IMR-90 (cell line): ENCODE results near the gene CAMSAP3. TPM values are rescaled to one million over a fixed set of nuclear protein-coding genes. Genes with fewer than 3 reads are reported as not detected.

Experiments used
- ATAC-seq: fragments of 200-7000 bp; cut with Tn5 transposase; 2 replicates; pipeline ENCODE4 v1.9.1; 2020; ENCODE audit warnings: low read depth, mild to moderate bottlenecking, moderate library complexity
- BruUV-seq: library from RNA; stranded (reverse); fragments of 400-500 nt; replicated peaks from 2 replicates; lab custom pipeline; 2021; lab: Mats Ljungman, UMichigan
- CTCF ChIA-PET: fragments of 300-600 bp; formaldehyde crosslinking; extraction: SDS; loops from one replicate; lab custom pipeline; 2021; ENCODE audit warnings: antibody characterized with exemption; lab: Yijun Ruan, JAX
- POLR2A ChIA-PET: fragments of 300-600 bp; sonication (Branson Sonifier 250); formaldehyde crosslinking; loops from one replicate; lab custom pipeline; 2022; ENCODE audit warnings: antibody characterized with exemption; ENCODE audit not compliant: unreplicated experiment; lab: Charles Lee
- DNase-seq: peaks from one replicate; pipeline ENCODE4 v3.0.0; 2013
- H2AFZ ChIP-seq: replicated peaks from 2 replicates; pipeline ENCODE3; 2013; ENCODE audit warnings: low read length, mild to moderate bottlenecking; ENCODE audit not compliant: poor library complexity
- H2AK5ac ChIP-seq: 2 replicates; pipeline ENCODE4 v1.6.1; 2013; ENCODE audit warnings: low read depth, low read length, inconsistent platforms
- H2AK9ac ChIP-seq: replicated peaks from 2 replicates; pipeline ENCODE3; 2013; ENCODE audit warnings: mild to moderate bottlenecking, low read depth, low read length, moderate library complexity; ENCODE audit not compliant: poor library complexity
- H2BK120ac ChIP-seq: 2 replicates; pipeline ENCODE4 v1.6.1; 2013; ENCODE audit warnings: low read depth, low read length, inconsistent platforms
- H2BK15ac ChIP-seq: 3 replicates; pipeline ENCODE4 v1.6.1; 2013; ENCODE audit warnings: low read depth, low read length, inconsistent platforms
- H2BK20ac ChIP-seq: 2 replicates; pipeline ENCODE4 v1.6.1; 2013; ENCODE audit warnings: low read depth, mild to moderate bottlenecking, inconsistent platforms, low read length, moderate library complexity
- H2BK5ac ChIP-seq: 2 replicates; pipeline ENCODE4 v1.6.1; 2013; ENCODE audit warnings: mild to moderate bottlenecking, low read depth, low read length, inconsistent platforms; ENCODE audit not compliant: poor library complexity, severe bottlenecking
- H3K14ac ChIP-seq: replicated peaks from 2 replicates; pipeline ENCODE4 v1.6.1; 2013; ENCODE audit warnings: low read depth, low read length, inconsistent platforms
- H3K18ac ChIP-seq: 2 replicates; pipeline ENCODE4 v1.6.1; 2013; ENCODE audit warnings: low read depth, low read length, control low read depth
- H3K23ac ChIP-seq: 2 replicates; pipeline ENCODE4 v1.6.1; 2013; ENCODE audit warnings: low read depth, low read length, inconsistent platforms
- H3K27ac ChIP-seq: 2 replicates; pipeline ENCODE4 v1.5.1; 2013; ENCODE audit warnings: mild to moderate bottlenecking, control low read depth, low read length; ENCODE audit not compliant: insufficient read depth
- H3K27me3 ChIP-seq: 2 replicates; pipeline ENCODE4 v1.6.1; 2013; ENCODE audit warnings: low read length; ENCODE audit not compliant: control insufficient read depth, insufficient read depth
- H3K36me3 ChIP-seq: 2 replicates; pipeline ENCODE4 v1.6.1; 2013; ENCODE audit warnings: low read length, mixed read lengths; ENCODE audit not compliant: control insufficient read depth, insufficient read depth
- H3K4ac ChIP-seq: 2 replicates; pipeline ENCODE4 v1.6.1; 2013; ENCODE audit warnings: low read depth, low read length, inconsistent platforms
- H3K4me1 ChIP-seq: 2 replicates; pipeline ENCODE4 v1.6.1; 2013; ENCODE audit warnings: low read length, mixed read lengths; ENCODE audit not compliant: control insufficient read depth, insufficient read depth
- H3K4me2 ChIP-seq: 2 replicates; pipeline ENCODE4 v1.6.1; 2013; ENCODE audit warnings: low read depth, mild to moderate bottlenecking, control low read depth, low read length, moderate library complexity
- H3K4me3 ChIP-seq: 2 replicates; pipeline ENCODE4 v1.5.1; 2013; ENCODE audit warnings: low read depth, mild to moderate bottlenecking, control low read depth, low read length, moderate library complexity; ENCODE audit not compliant: insufficient read depth
- H3K56ac ChIP-seq: 2 replicates; pipeline ENCODE4 v1.6.1; 2013; ENCODE audit warnings: low read length, inconsistent platforms; ENCODE audit not compliant: insufficient read depth; ENCODE audit errors: extremely low read depth
- H3K79me1 ChIP-seq, 2 experiments: 2 replicates each; pipeline ENCODE4 v1.6.1; 2013; ENCODE audit warnings: low read length in 2 of 2, inconsistent platforms in 1 of 2, low read depth in 1 of 2
- H3K9ac ChIP-seq: 2 replicates; pipeline ENCODE4 v1.6.1; 2013; ENCODE audit warnings: low read depth, low read length, control low read depth
- H3K9me1 ChIP-seq: 2 replicates; pipeline ENCODE4 v1.6.1; 2013; ENCODE audit warnings: low read length, inconsistent platforms; ENCODE audit not compliant: insufficient read depth
- H3K9me3 ChIP-seq: 2 replicates; pipeline ENCODE4 v1.6.1; 2013; ENCODE audit warnings: low read length; ENCODE audit not compliant: control insufficient read depth, insufficient read depth
- H4K20me1 ChIP-seq: 2 replicates; pipeline ENCODE4 v1.6.1; 2013; ENCODE audit warnings: low read length, inconsistent platforms; ENCODE audit not compliant: insufficient read depth
- H4K5ac ChIP-seq: 2 replicates; pipeline ENCODE4 v1.6.1; 2013; ENCODE audit warnings: mild to moderate bottlenecking, low read depth, low read length, control low read depth
- H4K8ac ChIP-seq, 2 experiments: 2 replicates each; pipeline ENCODE4 v1.6.1; 2013; ENCODE audit warnings: low read depth in 2 of 2, low read length in 2 of 2, control low read depth in 1 of 2, inconsistent platforms in 1 of 2
- H4K91ac ChIP-seq: 2 replicates; pipeline ENCODE4 v1.6.1; 2013; ENCODE audit warnings: low read depth, low read length, inconsistent platforms; ENCODE audit not compliant: insufficient read depth
- MAFK ChIP-seq: IDR thresholded peaks from 2 replicates; pipeline ENCODE4 v1.6.1; 2012; ENCODE audit warnings: low read depth, low read length, improper control_type of control experiment
- MAZ ChIP-seq: IDR thresholded peaks from 2 replicates; pipeline ENCODE4 v1.6.1; 2012; ENCODE audit warnings: low read depth, mild to moderate bottlenecking, low read length, improper control_type of control experiment, moderate library complexity, borderline replicate concordance
- NFE2L2 ChIP-seq: fragments of 150-350 bp; IDR thresholded peaks from 2 replicates; pipeline ENCODE4 v1.6.1; 2016; ENCODE audit warnings: low read depth, mild to moderate bottlenecking, low read length
- RAD21 ChIP-seq: IDR thresholded peaks from 2 replicates; pipeline ENCODE4 v1.6.1; 2012; ENCODE audit warnings: low read length, improper control_type of control experiment
- WGBS, 2 experiments: methylation state at CpG; one replicate each; pipeline versions ENCODE4 v1.1.5 to v1.1.7; 2013; ENCODE audit warnings: missing lambda C conversion rate in 2 of 2; ENCODE audit not compliant: insufficient read length in 1 of 2; ENCODE audit errors: extremely low coverage in 2 of 2; 5-methylcytosine and 5-hydroxymethylcytosine counted together
- dilution Hi-C: fragments of 300-500 bp; cut with HindIII; formaldehyde crosslinking; loops from one replicate; pipeline ENCODE4 v1.14.3; 2018; ENCODE audit warnings: low sequenced_read_pairs; ENCODE audit not compliant: unreplicated experiment
- in situ Hi-C: fragments of 300-500 bp; cut with MboI; formaldehyde crosslinking; loops from 3 replicates; pipeline ENCODE4 v1.14.3; 2019; ENCODE audit warnings: low sequenced_read_pairs, inconsistent platforms, mixed read lengths
- intact Hi-C: fragments of 100-400 bp; cut with micrococcal nuclease; formaldehyde crosslinking; loops from 2 replicates; pipeline ENCODE4 v1.10.0; 2022
- polyA plus RNA-seq, 3 experiments: library from polyadenylated mRNA; depleted of rRNA; stranded (reverse); fragments of >200 nt; gene quantifications; 2 replicates each; pipeline ENCODE4 v1.2.3, GENCODE V29; 2012; ENCODE audit warnings: low replicate concordance in 1 of 3
- total RNA-seq: library from RNA; depleted of rRNA; stranded (reverse); fragments of >200 nt; gene quantifications from 2 replicates; pipeline ENCODE4 v1.2.3, GENCODE V29; 2012

Gene CAMSAP3
- total and polyA plus RNA-seq, 2 of the 4 experiments (the other 2 are of a cell fraction): not detected

GRCh38 chr19:7550169-7550770 is 45.4 kb upstream of the CAMSAP3 start:
- no peak for DNase-seq
- Histone ChIP-seq H4K8ac (no peak overlapping the region), H4K91ac (no peak overlapping the region), H3K9me3 (no peaks in the 10 kb centered on the region), H3K4me3 (no peak overlapping the region), H3K14ac (no peak overlapping the region), H4K5ac (no peak overlapping the region), H3K23ac (no peak overlapping the region), H3K79me1 (0 out of 4 replicates have a peak, but pooled peaks cover 0 to 2% of the 10 kb centered on the region in 2 experiments), H3K4me2 (no peak overlapping the region), H4K20me1 (no peaks in the 10 kb centered on the region; the same call in 1 of the 2 replicates), H2BK120ac (no peak overlapping the region), H3K4ac (no peak overlapping the region), H2BK5ac (no peak overlapping the region), H2AK5ac (no peak overlapping the region), H2BK15ac (no peak overlapping the region), H3K27me3 (no peaks in the 10 kb centered on the region), H3K36me3 (peaks cover 34% of the 10 kb centered on the region), H3K56ac (no peak overlapping the region), H3K4me1 (no peaks in the 10 kb centered on the region), H3K27ac (no peak overlapping the region), H3K9me1 (no peaks in the 10 kb centered on the region), H3K9ac (no peak overlapping the region), H2AFZ (no peak overlapping the region), H2AK9ac (no peak overlapping the region), H2BK20ac (no peak overlapping the region), H3K18ac (no peak overlapping the region)
- intact Hi-C loops: no loop called here
- ATAC-seq: no peak
- in situ Hi-C loops: no loop called here
- 95% methylated on average over 27 of the region's 41 CpGs; no CpG with 5 or more reads in 1 of the 2 experiments for WGBS, 2 experiments
- ChIA-PET POLR2A (no interaction called here), CTCF (no interaction called here)
- TF ChIP-seq MAFK (no peak), MAZ (no peak), RAD21 (no peak), NFE2L2 (no peak)
- no TSS peak for BruUV-seq
- dilution Hi-C loops: no loop called here
